Endothelial cell of umbilical vein (primary cell): ENCODE results near the gene NINL. TPM values are rescaled to one million over a fixed set of nuclear protein-coding genes. Genes with fewer than 3 reads are reported as not detected.

Experiments used
- BruUV-seq: library from RNA; stranded (reverse); fragments of 400-500 nt; replicated peaks from 2 replicates; lab custom pipeline; 2021; lab: Mats Ljungman, UMichigan
- CTCF ChIA-PET: fragments of 300-600, 350-600 bp; sonication (Branson Sonifier 250); formaldehyde crosslinking; loops from one replicate; lab custom pipeline; 2021; ENCODE audit warnings: antibody characterized with exemption, inconsistent platforms; lab: Charles Lee
- POLR2A ChIA-PET: fragments of 300-600, 350-600 bp; sonication (Branson Sonifier 250); formaldehyde crosslinking; loops from one replicate; lab custom pipeline; 2021; ENCODE audit warnings: antibody characterized with exemption, inconsistent platforms; lab: Charles Lee
- DNase-seq: peaks from one replicate; pipeline ENCODE4 v3.0.0-alpha.2; 2011; ENCODE audit warnings: low read depth, low spot score
- FAIRE-seq: peaks from 2 replicates; lab custom pipeline; 2011; peaks lifted over from hg19 to GRCh38; lab: Jason Lieb, UNC
- H2AFZ ChIP-seq: 2 replicates; pipeline ENCODE4 v1.6.0; 2012; ENCODE audit warnings: low read depth, low read length, control low read depth, inconsistent platforms
- H3K27ac ChIP-seq: 2 replicates; pipeline ENCODE4 v1.5.1; 2011; ENCODE audit warnings: low read depth, mild to moderate bottlenecking, control low read depth, low read length, moderate library complexity; ENCODE audit not compliant: insufficient read depth
- H3K27me3 ChIP-seq, 2 experiments: 2 replicates each; pipeline versions ENCODE4 v1.6.0 to v1.6.1; 2011; ENCODE audit warnings: low read length in 2 of 2, mixed read lengths in 1 of 2; ENCODE audit not compliant: control insufficient read depth in 2 of 2, insufficient read depth in 2 of 2
- H3K36me3 ChIP-seq, 2 experiments: 2 replicates in 1 of 2; 3 replicates in 1 of 2; pipeline ENCODE4 v1.5.1; 2011; ENCODE audit warnings: low read length in 2 of 2, mild to moderate bottlenecking in 1 of 2, moderate library complexity in 1 of 2; ENCODE audit not compliant: control insufficient read depth in 2 of 2, insufficient read depth in 2 of 2; ENCODE audit errors: extremely low read depth in 1 of 2
- H3K4me1 ChIP-seq: 3 replicates; pipeline ENCODE4 v1.5.1; 2011; ENCODE audit warnings: mild to moderate bottlenecking, low read length; ENCODE audit not compliant: control insufficient read depth, insufficient read depth; ENCODE audit errors: extremely low read depth
- H3K4me2 ChIP-seq: 2 replicates; pipeline ENCODE4 v1.6.1; 2011; ENCODE audit warnings: low read length, control low read depth, mixed read lengths; ENCODE audit not compliant: insufficient read depth
- H3K4me3 ChIP-seq, 3 experiments: fragments of 200-600 bp in 1 of 3; sonication (generic), shearing (Covaris generic) in 1 of 3; replicated peaks in 1 of 3; 2 replicates each; pipeline ENCODE4 v1.5.1; 2011 to 2016; ENCODE audit warnings: control low read depth in 3 of 3, low read length in 3 of 3, mild to moderate bottlenecking in 2 of 3, inconsistent platforms in 1 of 3, low read depth in 1 of 3, moderate library complexity in 1 of 3; ENCODE audit not compliant: insufficient read depth in 1 of 3
- H3K79me2 ChIP-seq: 2 replicates; pipeline ENCODE4 v1.6.0; 2012; ENCODE audit warnings: low read length, inconsistent platforms; ENCODE audit not compliant: control insufficient read depth, insufficient read depth
- H3K9ac ChIP-seq: replicated peaks from 2 replicates; pipeline ENCODE3; 2011; ENCODE audit warnings: low read length, control low read depth; ENCODE audit not compliant: insufficient read depth; ENCODE audit errors: extremely low read depth
- H3K9me1 ChIP-seq: replicated peaks from 3 replicates; pipeline ENCODE4 v1.6.0; 2011; ENCODE audit warnings: mild to moderate bottlenecking, low read length; ENCODE audit not compliant: control insufficient read depth, insufficient read depth; ENCODE audit errors: extremely low read depth
- H3K9me3 ChIP-seq: replicated peaks from 2 replicates; pipeline ENCODE4 v1.5.1; 2012; ENCODE audit warnings: low read length, inconsistent platforms; ENCODE audit not compliant: control insufficient read depth, insufficient read depth
- H4K20me1 ChIP-seq: replicated peaks from 2 replicates; pipeline ENCODE3; 2011; ENCODE audit warnings: mild to moderate bottlenecking, low read length; ENCODE audit not compliant: control insufficient read depth, insufficient read depth; ENCODE audit errors: extremely low read depth
- CTCF ChIP-seq, 2 donors: IDR thresholded peaks; 1 replicate in 1 of 2; 2 replicates in 1 of 2; pipeline ENCODE4 v1.5.1; 2011; ENCODE audit warnings: low read length in 2 of 2, mild to moderate bottlenecking in 2 of 2, moderate library complexity in 2 of 2, control low read depth in 1 of 2, inconsistent platforms in 1 of 2, low read depth in 1 of 2; ENCODE audit not compliant: insufficient read depth in 1 of 2; ENCODE audit errors: extremely low read depth in 1 of 2
- EZH2 ChIP-seq: IDR thresholded peaks from 2 replicates; pipeline ENCODE4 v1.6.1; 2012; ENCODE audit warnings: borderline replicate concordance, low read depth, mild to moderate bottlenecking, moderate library complexity, low read length, inconsistent platforms; ENCODE audit not compliant: severe bottlenecking
- FOS ChIP-seq: IDR thresholded peaks from 2 replicates; pipeline ENCODE4 v1.6.1; 2011; ENCODE audit warnings: mild to moderate bottlenecking, low read length, moderate library complexity, borderline replicate concordance; ENCODE audit not compliant: insufficient read depth
- GATA2 ChIP-seq: IDR thresholded peaks from 2 replicates; pipeline ENCODE4 v1.7.0; 2011; ENCODE audit warnings: low read depth, mild to moderate bottlenecking, moderate library complexity, mixed read lengths, low read length; ENCODE audit not compliant: insufficient read length, insufficient read depth
- JUN ChIP-seq: IDR thresholded peaks from 2 replicates; pipeline ENCODE4 v1.6.1; 2011; ENCODE audit warnings: borderline replicate concordance, low read depth; ENCODE audit not compliant: insufficient read length, insufficient read depth
- MYC ChIP-seq: IDR thresholded peaks from one replicate; pipeline ENCODE4 v1.6.1; 2011; ENCODE audit warnings: mild to moderate bottlenecking, low read depth, low read length
- POLR2A ChIP-seq: IDR thresholded peaks from 2 replicates; pipeline ENCODE4 v1.6.1; 2012; ENCODE audit warnings: low read depth, mild to moderate bottlenecking, control low read depth, low read length
- POLR2AphosphoS5 ChIP-seq: IDR thresholded peaks from 2 replicates; pipeline ENCODE4 v1.6.1; 2012; ENCODE audit warnings: low read depth, mild to moderate bottlenecking, control low read depth, low read length, moderate library complexity; ENCODE audit not compliant: insufficient read depth
- dilution Hi-C: fragments of 300-500 bp; cut with MboI; formaldehyde crosslinking; loops from one replicate; pipeline ENCODE4 v1.15.0; 2019; ENCODE audit warnings: low sequenced_read_pairs; ENCODE audit not compliant: extremely low pct_ligation_motif_present
- intact Hi-C: fragments of 100-400 bp; cut with micrococcal nuclease; formaldehyde crosslinking; loops from one replicate; pipeline ENCODE4 v1.10.0; 2022
- polyA plus RNA-seq, 4 experiments: library from polyadenylated mRNA; depleted of rRNA in 3 of 4; stranded (reverse) in 3 of 4; unstranded in 1 of 4; fragments of >200 nt; gene quantifications; 2 replicates each; pipeline versions ENCODE4 v1.2.1 to v1.2.3, GENCODE V29; 2011 to 2012; ENCODE audit warnings: missing spikeins in 1 of 4
- total RNA-seq: library from RNA; stranded (reverse); gene quantifications from 2 replicates; pipeline ENCODE4 v1.2.3, GENCODE V29; 2021
- TF ChIP-seq, protein P1 (sequence below): IDR thresholded peaks from 2 replicates; pipeline ENCODE4 v1.6.1; 2011; ENCODE audit not compliant: insufficient read depth, insufficient read length

Gene NINL
- total and polyA plus RNA-seq, 2 donors (not counting 3 experiments of a cell fraction or from before 2014, with no cell fraction given), result 13.2 to 25.5 TPM

- H3K27me3 ChIP-seq, result no peaks in the 10 kb centered on the region
- H3K27ac ChIP-seq, result no peak overlapping the region
- H3K4me2 ChIP-seq, result no peak overlapping the region
- H3K9me3 ChIP-seq, result no peaks in the 10 kb centered on the region
- DNase-seq, result no peak
- H3K9ac ChIP-seq, result no peak overlapping the region
- no peaks in the 10 kb centered on the region for H3K9me1 ChIP-seq
- CTCF ChIA-PET, result no interaction called here
- H2AFZ ChIP-seq, result no peak overlapping the region
- no peaks in the 10 kb centered on the region for H3K79me2 ChIP-seq
- H3K4me1 ChIP-seq, result no peaks in the 10 kb centered on the region
- POLR2A ChIA-PET, result no interaction called here
- no TSS peak for BruUV-seq
- TF ChIP-seq, protein P1, sequence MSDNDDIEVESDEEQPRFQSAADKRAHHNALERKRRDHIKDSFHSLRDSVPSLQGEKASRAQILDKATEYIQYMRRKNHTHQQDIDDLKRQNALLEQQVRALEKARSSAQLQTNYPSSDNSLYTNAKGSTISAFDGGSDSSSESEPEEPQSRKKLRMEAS, result no peak
- no peak for TF ChIP-seq CTCF (IDR thresholded peaks at IDR 0.05; ENCODE audit: extremely low read depth in 1 of 2, insufficient read depth in 1 of 2, low read depth in 1 of 2, low read length in 2 of 2)
- TF ChIP-seq POLR2A, result no peak
- TF ChIP-seq GATA2, result no peak
- TF ChIP-seq POLR2AphosphoS5, result no peak
- TF ChIP-seq MYC, result no peak
- no peak for TF ChIP-seq EZH2
- TF ChIP-seq JUN, result no peak
- TF ChIP-seq FOS, result no peak
- no peak overlapping the region for H3K4me3 ChIP-seq
- H3K36me3 ChIP-seq, result peaks cover 0 to 12% of the 10 kb centered on the region in 2 experiments
- dilution Hi-C loops (no loop called here), intact Hi-C loops (no loop called here)
- FAIRE-seq, result no peak
- no peaks in the 10 kb centered on the region for H4K20me1 ChIP-seq
These were observed 90.7 kb downstream of the NINL start for GRCh38 chr20:25494506-25495188.
